Peyer's patch (tissue), 4 donors: ENCODE results near the gene ITGB3. TPM values are rescaled to one million over a fixed set of nuclear protein-coding genes. Genes with fewer than 3 reads are reported as not detected.
A peak's percentile ranks its signal among the peaks of the same experiment; 100 is the strongest.
"Not testable (repeated sequence)": the region's sequence is repeated elsewhere in the genome, so short reads cannot be mapped to it uniquely, and the experiment has no call there.

Experiments used
- DNase-seq, 3 donors: peaks; one replicate each; pipeline ENCODE4 v3.0.0-alpha.2; 2017 to 2019
- H3K27ac ChIP-seq, 4 donors: fragments of 200-600 bp; sonication (generic); one replicate each; pipeline ENCODE4 v1.5.1; 2016 to 2019
- H3K27me3 ChIP-seq, 2 donors: fragments of 200-600 bp; sonication (generic); one replicate each; pipeline ENCODE4 v1.5.1; 2019
- H3K36me3 ChIP-seq, 3 donors: fragments of 200-600 bp; sonication (generic); one replicate each; pipeline ENCODE4 v1.5.1; 2016 to 2019
- H3K4me1 ChIP-seq, 4 donors: fragments of 200-600 bp; sonication (generic); one replicate each; pipeline ENCODE4 v1.5.1; 2016 to 2019
- H3K4me3 ChIP-seq, 4 donors: fragments of 200-600 bp; sonication (generic); 1 replicate in 3 of 4; 2 replicates in 1 of 4; pipeline ENCODE4 v1.5.1; 2016 to 2019; ENCODE audit warnings: mild to moderate bottlenecking in 1 of 4
- H3K9me3 ChIP-seq, 4 donors: fragments of 200-600 bp; sonication (generic); one replicate each; pipeline ENCODE4 v1.5.1; 2016 to 2019; ENCODE audit warnings: mild to moderate bottlenecking in 1 of 4
- POLR2A ChIP-seq, 2 donors: fragments of 450-650 bp; IDR thresholded peaks; one replicate each; pipeline ENCODE4 v1.5.1; 2017; ENCODE audit warnings: antibody characterized with exemption in 2 of 2, mild to moderate bottlenecking in 2 of 2, moderate library complexity in 2 of 2
- total RNA-seq, 4 donors: library from RNA; depleted of rRNA; stranded (reverse); fragments of >200 nt; gene quantifications; one replicate each; pipeline ENCODE4 v1.1.0, GENCODE V29; 2016
- TF ChIP-seq, protein P1 (sequence below), 6 experiments: fragments of 450-650 bp in 4 of 6; fragments of 200-600 bp in 2 of 6; sonication (generic) in 1 of 6; IDR thresholded peaks; one replicate each; pipeline ENCODE4 v1.5.1; 2017 to 2019; ENCODE audit warnings: antibody characterized with exemption in 6 of 6, mild to moderate bottlenecking in 3 of 6, moderate library complexity in 1 of 6

Gene ITGB3
- total RNA-seq, 4 donors from 2014 or later, result 4.6 to 18.2 (median 6.6) TPM

DNA sequence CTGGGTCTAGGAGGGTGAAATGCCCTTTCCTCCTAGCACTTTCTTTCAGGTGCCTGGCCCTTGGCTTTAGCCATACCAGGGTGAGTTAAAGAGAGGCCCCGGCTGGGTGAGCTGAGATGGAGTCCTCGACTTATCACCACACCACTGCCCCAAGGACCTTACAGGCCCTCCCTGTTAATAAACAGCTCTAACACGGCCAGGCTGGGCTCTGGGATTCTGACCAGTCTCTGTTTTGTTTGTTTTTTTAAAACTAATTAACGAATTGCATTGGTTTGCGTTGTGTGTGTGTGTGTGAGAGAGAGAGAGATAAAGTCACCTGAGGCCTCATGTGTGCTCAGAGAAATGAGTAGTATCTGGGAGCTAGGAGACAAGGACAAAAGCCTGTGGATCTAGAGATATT, 30.2 kb upstream of the ITGB3 start:
- no peaks in the 10 kb centered on the region for H3K9me3 ChIP-seq
- no peak overlapping the region for H3K27ac ChIP-seq

DNA sequence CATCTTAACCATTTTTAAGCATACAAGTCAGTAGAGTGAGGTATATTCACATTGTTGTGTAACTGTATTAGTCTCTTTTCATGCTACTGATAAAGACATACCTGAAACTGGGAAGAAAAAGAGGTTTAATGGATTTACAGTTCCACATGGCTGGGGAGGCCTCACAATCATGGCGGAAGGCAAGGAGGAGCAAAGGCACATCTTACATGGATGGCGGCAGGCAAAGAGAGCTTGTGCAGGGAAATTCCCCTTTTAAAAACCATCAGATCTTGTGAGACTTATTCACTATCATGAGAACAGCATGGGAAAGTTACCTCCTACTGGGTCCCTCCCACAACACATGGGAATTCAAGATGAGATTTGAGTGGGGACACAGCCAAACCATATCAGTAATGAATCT, 29.6 kb upstream of the ITGB3 start:
- Histone ChIP-seq H3K4me1 (peaks cover 0 to 19% (median 0%) of the 10 kb centered on the region in 4 donors), H3K27ac (peak overlapping the region in 2 of 4 donors; percentile 63 to 69)
- not testable (repeated sequence) for H3K4me3 ChIP-seq, DNase-seq, H3K36me3 ChIP-seq, H3K27me3 ChIP-seq, H3K9me3 ChIP-seq

More for the DNA sequence above, 30.2 kb upstream of the ITGB3 start:
- no peak for DNase-seq
- TF ChIP-seq, protein P1, sequence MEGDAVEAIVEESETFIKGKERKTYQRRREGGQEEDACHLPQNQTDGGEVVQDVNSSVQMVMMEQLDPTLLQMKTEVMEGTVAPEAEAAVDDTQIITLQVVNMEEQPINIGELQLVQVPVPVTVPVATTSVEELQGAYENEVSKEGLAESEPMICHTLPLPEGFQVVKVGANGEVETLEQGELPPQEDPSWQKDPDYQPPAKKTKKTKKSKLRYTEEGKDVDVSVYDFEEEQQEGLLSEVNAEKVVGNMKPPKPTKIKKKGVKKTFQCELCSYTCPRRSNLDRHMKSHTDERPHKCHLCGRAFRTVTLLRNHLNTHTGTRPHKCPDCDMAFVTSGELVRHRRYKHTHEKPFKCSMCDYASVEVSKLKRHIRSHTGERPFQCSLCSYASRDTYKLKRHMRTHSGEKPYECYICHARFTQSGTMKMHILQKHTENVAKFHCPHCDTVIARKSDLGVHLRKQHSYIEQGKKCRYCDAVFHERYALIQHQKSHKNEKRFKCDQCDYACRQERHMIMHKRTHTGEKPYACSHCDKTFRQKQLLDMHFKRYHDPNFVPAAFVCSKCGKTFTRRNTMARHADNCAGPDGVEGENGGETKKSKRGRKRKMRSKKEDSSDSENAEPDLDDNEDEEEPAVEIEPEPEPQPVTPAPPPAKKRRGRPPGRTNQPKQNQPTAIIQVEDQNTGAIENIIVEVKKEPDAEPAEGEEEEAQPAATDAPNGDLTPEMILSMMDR (IDR thresholded peaks at IDR 0.05), result no peak
- TF ChIP-seq POLR2A (IDR thresholded peaks at IDR 0.05), result no peak
- H3K4me3 ChIP-seq, result no peak overlapping the region
- no peaks in the 10 kb centered on the region for H3K36me3 ChIP-seq
- peaks cover 0 to 25% (median 0%) of the 10 kb centered on the region in 4 donors for H3K4me1 ChIP-seq
- no peaks in the 10 kb centered on the region for H3K27me3 ChIP-seq

DNA sequence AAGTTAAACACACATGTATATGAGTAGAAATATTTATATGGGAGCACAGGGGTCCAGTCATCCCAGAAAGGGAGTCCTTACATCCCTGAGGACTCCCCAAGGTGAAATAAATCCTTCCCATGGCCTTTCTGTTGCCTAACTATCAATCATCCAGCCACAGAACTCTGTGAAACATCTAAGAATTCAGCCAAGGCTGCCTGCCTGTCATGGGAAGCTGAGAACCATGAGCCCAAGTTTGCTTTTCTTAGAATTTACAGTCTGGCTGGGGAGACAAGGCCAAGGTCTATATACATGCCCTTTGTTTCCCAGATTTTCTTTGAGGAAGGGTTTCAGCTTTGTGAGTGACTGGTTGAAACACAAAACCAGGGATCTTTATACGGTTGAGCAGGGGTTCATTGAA, 28.7 kb upstream of the ITGB3 start:
- Histone ChIP-seq H3K27me3 (no peaks in the 10 kb centered on the region), H3K9me3 (no peaks in the 10 kb centered on the region), H3K4me3 (no peak overlapping the region), H3K4me1 (peaks cover 0 to 19% (median under 1%) of the 10 kb centered on the region in 4 donors), H3K36me3 (no peaks in the 10 kb centered on the region), H3K27ac (peak overlapping the region; percentile 3 to 77 (median 66))
- no peak for DNase-seq
- no peak for TF ChIP-seq POLR2A (IDR thresholded peaks at IDR 0.05)
- TF ChIP-seq, protein P1 (IDR thresholded peaks at IDR 0.05), result no peak

DNA sequence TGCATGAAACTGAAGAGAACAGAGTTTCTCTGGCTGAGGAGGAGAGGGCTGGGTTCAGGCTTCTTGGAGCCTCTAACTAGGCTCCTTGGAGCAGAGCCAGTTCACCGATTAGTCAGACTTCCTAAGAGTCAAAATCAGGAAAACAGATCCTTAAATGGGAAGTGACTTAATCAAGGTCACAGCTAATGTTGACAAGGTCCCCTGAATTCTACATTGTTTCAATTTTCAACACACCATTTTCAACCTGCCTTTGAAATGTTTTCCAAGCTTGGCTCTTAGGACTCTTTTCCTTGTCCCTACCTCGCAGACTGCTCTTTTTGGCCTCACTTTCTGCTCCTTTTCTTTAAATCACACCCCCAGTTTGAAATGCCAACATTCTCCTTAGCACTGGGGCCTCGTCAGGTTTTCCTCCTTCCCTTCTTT, 28.2 kb upstream of the ITGB3 start:
- Histone ChIP-seq H3K27ac (peak overlapping the region; percentile 3 to 77 (median 66)), H3K4me1 (peaks cover 0 to 19% (median 3%) of the 10 kb centered on the region in 4 donors), H3K4me3 (no peak overlapping the region), H3K27me3 (no peaks in the 10 kb centered on the region), H3K36me3 (no peaks in the 10 kb centered on the region), H3K9me3 (no peaks in the 10 kb centered on the region)
- no peak for TF ChIP-seq POLR2A (IDR thresholded peaks at IDR 0.05)
- TF ChIP-seq, protein P1 (IDR thresholded peaks at IDR 0.05), result no peak
- peak in 1 of 3 donors; percentile 80 for DNase-seq

DNA sequence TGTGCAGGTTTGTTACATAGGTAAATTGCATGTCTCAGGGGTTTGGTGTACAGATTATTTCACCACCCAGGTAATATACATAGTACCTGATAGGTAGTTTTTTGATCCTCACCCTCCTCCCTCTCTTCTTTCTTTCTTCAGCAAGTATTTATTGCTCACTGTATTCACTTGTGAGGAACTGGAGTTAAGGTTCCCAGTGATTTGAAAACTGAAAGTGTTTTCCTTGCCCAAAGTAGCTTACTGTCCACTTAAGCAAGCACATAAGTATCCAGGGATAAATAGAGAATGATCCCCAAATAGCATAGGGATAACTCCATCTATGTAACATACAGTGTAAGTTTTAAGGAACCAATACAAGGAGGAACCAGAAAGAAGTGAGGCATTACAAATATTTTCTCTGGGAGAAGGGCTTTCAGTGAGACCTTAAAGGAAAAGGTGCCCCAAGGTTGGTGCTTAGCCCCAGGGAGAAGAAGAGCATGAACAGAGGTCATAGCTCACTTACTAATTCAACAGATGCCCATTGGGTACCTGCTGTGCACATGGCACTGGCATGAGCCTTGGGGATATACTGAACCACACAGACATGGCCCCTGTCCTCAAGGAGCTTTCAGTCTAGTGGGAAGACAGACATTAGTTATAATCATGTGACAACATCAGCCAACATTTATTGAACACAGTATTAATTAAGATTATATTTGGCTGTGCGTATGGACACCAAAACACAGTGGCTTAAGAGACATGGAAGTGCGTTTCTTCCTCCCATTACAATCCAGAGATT, 27.5 kb upstream of the ITGB3 start:
- no peaks in the 10 kb centered on the region for H3K9me3 ChIP-seq
- no peak overlapping the region for H3K4me3 ChIP-seq
- H3K4me1 ChIP-seq, result peaks cover 0 to 19% (median 5%) of the 10 kb centered on the region in 4 donors
- TF ChIP-seq POLR2A (IDR thresholded peaks at IDR 0.05), result no peak
- TF ChIP-seq, protein P1 (IDR thresholded peaks at IDR 0.05), result no peak
- peak overlapping the region; percentile 10 to 77 (median 59) for H3K27ac ChIP-seq
- no peaks in the 10 kb centered on the region for H3K27me3 ChIP-seq
- no peaks in the 10 kb centered on the region for H3K36me3 ChIP-seq
- no peak for DNase-seq

DNA sequence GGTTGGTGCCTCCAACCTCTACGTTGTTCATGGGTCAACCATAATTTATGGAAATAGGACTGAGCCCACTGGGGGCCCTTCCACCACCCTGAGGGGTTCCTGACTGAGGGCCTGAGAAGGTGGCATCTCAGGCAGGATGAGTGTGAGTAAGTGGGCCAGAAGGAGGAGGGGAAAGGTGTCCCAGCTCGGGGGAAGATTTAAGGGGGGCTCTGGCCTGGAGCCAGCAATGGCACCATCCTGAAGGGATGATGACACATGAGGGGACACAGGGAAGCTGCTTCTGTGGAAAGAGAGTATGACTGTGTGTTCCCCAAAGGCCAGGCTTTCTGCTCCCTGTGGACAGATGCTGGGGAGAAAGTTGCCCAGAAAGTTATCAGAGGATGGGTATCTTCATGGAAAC, 25.8 kb upstream of the ITGB3 start:
- no peak for DNase-seq
- TF ChIP-seq, protein P1 (IDR thresholded peaks at IDR 0.05), result no peak
- TF ChIP-seq POLR2A (IDR thresholded peaks at IDR 0.05), result no peak
- Histone ChIP-seq H3K36me3 (no peaks in the 10 kb centered on the region), H3K27ac (no peak overlapping the region), H3K4me3 (no peak overlapping the region), H3K27me3 (no peaks in the 10 kb centered on the region), H3K4me1 (peaks cover 0 to 19% (median 5%) of the 10 kb centered on the region in 4 donors), H3K9me3 (no peaks in the 10 kb centered on the region)
